A549 (cell line): Measurements from ENCODE around the gene ZBTB1.

ENCODE experiments used
- CBX2 ChIP-seq: fragments of 200-600 bp; sonication (generic); IDR thresholded peaks from 2 replicates; pipeline ENCODE4 v1.6.1; 2016; ENCODE audit warnings: low read depth, mild to moderate bottlenecking, borderline replicate concordance
- CBX8 ChIP-seq: fragments of 200-600 bp; sonication (generic); IDR thresholded peaks from 2 replicates; pipeline ENCODE4 v1.6.1; 2016
- CTCF ChIP-seq: fragments of >200 bp; sonication (Bioruptor Twin); formaldehyde crosslinking; IDR thresholded peaks from 3 replicates; pipeline ENCODE4 v1.5.1; 2016
- ELK1 ChIP-seq: fragments of 150-350 bp; IDR thresholded peaks from 2 replicates; pipeline ENCODE4 v1.6.1; 2014; ENCODE audit warnings: low read depth, mild to moderate bottlenecking, low read length
- EP300 ChIP-seq, 2 experiments: fragments of >200 bp; sonication (Bioruptor Twin); formaldehyde crosslinking; IDR thresholded peaks; 2 replicates in 1 of 2; 3 replicates in 1 of 2; pipeline ENCODE4 v1.6.1; 2016 to 2017
- HMGXB4 ChIP-seq: fragments of 250-450 bp; sonication (Bioruptor Pico); IDR thresholded peaks from 2 replicates; pipeline ENCODE4 v1.5.0; 2021; ENCODE audit warnings: mild to moderate bottlenecking, moderate library complexity, borderline replicate concordance
- JUN ChIP-seq, 2 experiments: fragments of >200 bp; sonication (Bioruptor Twin); formaldehyde crosslinking; IDR thresholded peaks; 2 replicates in 1 of 2; 3 replicates in 1 of 2; pipeline ENCODE4 v1.6.1; 2016 to 2017
- JUNB ChIP-seq: fragments of >200 bp; sonication (Bioruptor Twin); formaldehyde crosslinking; IDR thresholded peaks from 2 replicates; pipeline ENCODE4 v1.6.1; 2016
- PBX3 ChIP-seq: IDR thresholded peaks from 2 replicates; pipeline ENCODE4 v1.6.1; 2012
- POLR2A ChIP-seq: IDR thresholded peaks from 2 replicates; pipeline ENCODE4 v1.6.1; 2012; ENCODE audit warnings: mild to moderate bottlenecking, low read length
- POLR2AphosphoS2 ChIP-seq: conservative IDR thresholded peaks from 2 replicates; pipeline ENCODE4 v1.6.1; 2012; ENCODE audit warnings: low read length, improper control_type of control experiment, inconsistent platforms
- RCOR1 ChIP-seq: fragments of 150-350 bp; IDR thresholded peaks from 2 replicates; pipeline ENCODE4 v1.6.1; 2014; ENCODE audit warnings: antibody characterized with exemption, low read length, low read depth
- TF ChIP-seq, protein P1 (sequence below): IDR thresholded peaks from 2 replicates; pipeline ENCODE4 v1.6.1; 2012; ENCODE audit warnings: low read depth, borderline replicate concordance
- TF ChIP-seq, protein P2 (sequence below): fragments of 200-600 bp; sonication (generic); IDR thresholded peaks from 2 replicates; pipeline ENCODE4 v1.6.1; 2016; ENCODE audit warnings: antibody characterized with exemption, mild to moderate bottlenecking, moderate library complexity

DNA sequence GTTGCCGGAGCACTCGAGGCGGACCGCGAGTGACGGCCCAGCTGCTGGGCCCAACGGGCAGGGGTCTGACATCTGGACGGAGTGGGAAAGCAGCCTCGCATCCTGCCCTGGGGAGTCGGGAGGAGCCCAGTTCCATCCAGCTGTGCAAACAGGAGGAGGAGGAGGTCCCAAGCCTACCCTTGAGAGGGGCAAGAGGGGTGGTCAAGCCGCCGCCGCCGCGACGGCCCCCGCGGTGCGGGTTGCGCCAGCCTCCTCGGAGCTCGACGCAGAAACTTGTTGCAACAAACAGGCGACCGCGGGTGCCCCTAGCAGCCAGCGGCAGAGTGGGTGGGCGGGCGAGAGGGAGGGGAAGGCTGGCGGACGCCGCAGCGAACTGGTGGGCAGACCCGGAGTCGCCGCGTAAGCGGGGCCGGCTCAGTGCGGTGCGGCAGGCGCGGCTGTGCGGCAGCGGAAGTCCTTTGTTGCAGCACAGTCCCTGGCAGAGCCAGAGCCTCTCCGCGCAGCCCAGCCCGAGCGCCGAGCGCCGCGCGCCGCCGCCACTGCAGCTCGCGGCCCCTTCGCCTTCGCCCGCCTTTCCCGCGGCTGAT, at the start of gene ZBTB1:
- TF ChIP-seq POLR2A (peak; percentile 58), PBX3 (peak; percentile 76; the same call in 1 of the 2 replicates), POLR2AphosphoS2 (no peak), CTCF (no peak), JUNB (no peak), RCOR1 (no peak), CBX2 (no peak), EP300 (IDR thresholded peaks at IDR 0.05) (no peak), HMGXB4 (CRISPR knock-in tag) (0 out of 2 replicates have a peak, but pooled peaks have one; percentile 19), JUN (IDR thresholded peaks at IDR 0.05) (peak in 1 of 2 experiments; percentile 14; a peak in 2 of 5 replicates), CBX8 (no peak), ELK1 (no peak)
- TF ChIP-seq, protein P1, sequence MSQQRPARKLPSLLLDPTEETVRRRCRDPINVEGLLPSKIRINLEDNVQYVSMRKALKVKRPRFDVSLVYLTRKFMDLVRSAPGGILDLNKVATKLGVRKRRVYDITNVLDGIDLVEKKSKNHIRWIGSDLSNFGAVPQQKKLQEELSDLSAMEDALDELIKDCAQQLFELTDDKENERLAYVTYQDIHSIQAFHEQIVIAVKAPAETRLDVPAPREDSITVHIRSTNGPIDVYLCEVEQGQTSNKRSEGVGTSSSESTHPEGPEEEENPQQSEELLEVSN, result no peak
- TF ChIP-seq, protein P2, sequence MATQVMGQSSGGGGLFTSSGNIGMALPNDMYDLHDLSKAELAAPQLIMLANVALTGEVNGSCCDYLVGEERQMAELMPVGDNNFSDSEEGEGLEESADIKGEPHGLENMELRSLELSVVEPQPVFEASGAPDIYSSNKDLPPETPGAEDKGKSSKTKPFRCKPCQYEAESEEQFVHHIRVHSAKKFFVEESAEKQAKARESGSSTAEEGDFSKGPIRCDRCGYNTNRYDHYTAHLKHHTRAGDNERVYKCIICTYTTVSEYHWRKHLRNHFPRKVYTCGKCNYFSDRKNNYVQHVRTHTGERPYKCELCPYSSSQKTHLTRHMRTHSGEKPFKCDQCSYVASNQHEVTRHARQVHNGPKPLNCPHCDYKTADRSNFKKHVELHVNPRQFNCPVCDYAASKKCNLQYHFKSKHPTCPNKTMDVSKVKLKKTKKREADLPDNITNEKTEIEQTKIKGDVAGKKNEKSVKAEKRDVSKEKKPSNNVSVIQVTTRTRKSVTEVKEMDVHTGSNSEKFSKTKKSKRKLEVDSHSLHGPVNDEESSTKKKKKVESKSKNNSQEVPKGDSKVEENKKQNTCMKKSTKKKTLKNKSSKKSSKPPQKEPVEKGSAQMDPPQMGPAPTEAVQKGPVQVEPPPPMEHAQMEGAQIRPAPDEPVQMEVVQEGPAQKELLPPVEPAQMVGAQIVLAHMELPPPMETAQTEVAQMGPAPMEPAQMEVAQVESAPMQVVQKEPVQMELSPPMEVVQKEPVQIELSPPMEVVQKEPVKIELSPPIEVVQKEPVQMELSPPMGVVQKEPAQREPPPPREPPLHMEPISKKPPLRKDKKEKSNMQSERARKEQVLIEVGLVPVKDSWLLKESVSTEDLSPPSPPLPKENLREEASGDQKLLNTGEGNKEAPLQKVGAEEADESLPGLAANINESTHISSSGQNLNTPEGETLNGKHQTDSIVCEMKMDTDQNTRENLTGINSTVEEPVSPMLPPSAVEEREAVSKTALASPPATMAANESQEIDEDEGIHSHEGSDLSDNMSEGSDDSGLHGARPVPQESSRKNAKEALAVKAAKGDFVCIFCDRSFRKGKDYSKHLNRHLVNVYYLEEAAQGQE, result no peak
